Kidney (tissue), 14 donors: ENCODE measurements around the gene LOXL1. TPM values are rescaled to one million over a fixed set of nuclear protein-coding genes. Genes with fewer than 3 reads are reported as not detected.
A peak's percentile ranks its signal among the peaks of the same experiment; 100 is the strongest.

Source experiments
- DNase-seq, 5 donors: peaks; one replicate each; pipeline ENCODE4 v3.0.0-alpha.2; 2013 to 2020
- FAIRE-seq: peaks from 2 replicates; lab custom pipeline; 2012; peaks lifted over from hg19 to GRCh38; lab: Jason Lieb, UNC
- H3K27ac ChIP-seq, 2 donors: one replicate each; pipeline ENCODE4 v1.7.0; 2013; ENCODE audit warnings: low read depth in 2 of 2, low read length in 2 of 2, inconsistent platforms in 1 of 2
- H3K27me3 ChIP-seq: one replicate; pipeline ENCODE4 v1.7.1; 2013; ENCODE audit warnings: low read length, inconsistent platforms; ENCODE audit not compliant: control insufficient read depth, insufficient read depth
- H3K36me3 ChIP-seq, 3 donors: one replicate each; pipeline versions ENCODE4 v1.7.0 to v1.7.1; 2013; ENCODE audit warnings: low read length in 3 of 3, control low read depth in 1 of 3, inconsistent platforms in 1 of 3; ENCODE audit not compliant: insufficient read depth in 3 of 3, control insufficient read depth in 2 of 3
- H3K4me1 ChIP-seq, 3 donors: one replicate each; pipeline versions ENCODE4 v1.7.0 to v1.7.1; 2013; ENCODE audit warnings: low read length in 3 of 3, inconsistent platforms in 1 of 3, low read depth in 1 of 3; ENCODE audit not compliant: control insufficient read depth in 2 of 3, insufficient read depth in 2 of 3
- H3K4me3 ChIP-seq, 3 donors: one replicate each; pipeline versions ENCODE4 v1.7.0 to v1.8.1; 2013; ENCODE audit warnings: low read length in 3 of 3, control low read depth in 1 of 3, inconsistent platforms in 1 of 3
- H3K9ac ChIP-seq, 3 donors: one replicate each; pipeline versions ENCODE4 v1.7.0 to v1.7.1; 2013; ENCODE audit warnings: low read length in 3 of 3, control low read depth in 1 of 3, inconsistent platforms in 1 of 3
- H3K9me3 ChIP-seq, 3 donors: one replicate each; pipeline versions ENCODE4 v1.7.0 to v1.7.1; 2013; ENCODE audit warnings: low read length in 3 of 3, control low read depth in 1 of 3, inconsistent platforms in 1 of 3; ENCODE audit not compliant: control insufficient read depth in 2 of 3, insufficient read depth in 1 of 3
- CTCF ChIP-seq: IDR thresholded peaks from 3 replicates; pipeline ENCODE4 v1.5.1; 2012; ENCODE audit warnings: mild to moderate bottlenecking, moderate library complexity, borderline replicate concordance; ENCODE audit not compliant: insufficient read depth; ENCODE audit errors: extremely low read depth
- intact Hi-C: fragments of 100-400 bp; cut with DNase I; formaldehyde crosslinking; loops from one replicate; pipeline ENCODE4 v1.11.1; 2022
- polyA plus RNA-seq: library from polyadenylated mRNA; stranded (reverse); fragments of 350-450 nt; fragmentation: Illumina TruSeq; extraction: RNeasy Lipid Tissue Mini Kit (QIAGEN cat#74804); gene quantifications from one replicate; pipeline ENCODE4 v1.2.3, GENCODE V29; 2014; ENCODE audit warnings: low read depth, low replicate concordance; ENCODE audit not compliant: insufficient read depth
- total RNA-seq: library from RNA; stranded (reverse); fragmentation: NEBNext Ultra II Directional; extraction: Animal tissue kit (Norgen Biotek cat#: 25700); gene quantifications from one replicate; pipeline ENCODE4 v1.2.1, GENCODE V29; 2021
- donor health status: control.
- donor health status: control.
- donor health status: control.
- donor health status: control.
- donor health status: control.
- donor health status: DM: yes; HTN: yes; CAD: no.
- donor health status: Normal renal cell carcinoma (clear cell type).

LOXL1 gene
- total and polyA plus RNA-seq, 2 donors from 2014 or later: 33.2 to 35.1 TPM

- DNase-seq (peak in 1 of 5 donors; percentile 5), FAIRE-seq (no peak)
- intact Hi-C loops: no loop called here
- no peak for TF ChIP-seq CTCF
- Histone ChIP-seq H3K27ac (no peak overlapping the region), H3K36me3 (no peaks in the 10 kb centered on the region), H3K27me3 (no peaks in the 10 kb centered on the region), H3K4me3 (no peak overlapping the region), H3K4me1 (no peaks in the 10 kb centered on the region), H3K9me3 (peaks cover 0 to 9% (median 0%) of the 10 kb centered on the region in 3 donors), H3K9ac (no peak overlapping the region)
Measured at GRCh38 chr15:73888224-73889041, 37.8 kb upstream of the LOXL1 start.

- no peak for TF ChIP-seq CTCF
- Histone ChIP-seq H3K27me3 (no peaks in the 10 kb centered on the region), H3K36me3 (no peaks in the 10 kb centered on the region), H3K9ac (no peak overlapping the region), H3K9me3 (peaks cover 0 to 9% (median 0%) of the 10 kb centered on the region in 3 donors), H3K4me3 (no peak overlapping the region), H3K27ac (no peak overlapping the region), H3K4me1 (no peaks in the 10 kb centered on the region)
- no peak for FAIRE-seq
- intact Hi-C loops: no loop called here
- DNase-seq: no peak
Measured at GRCh38 chr15:73889053-73889761, 37.1 kb upstream of the LOXL1 start.

- H3K4me3 ChIP-seq: no peak overlapping the region
- no peak for TF ChIP-seq CTCF
- no peaks in the 10 kb centered on the region for H3K27me3 ChIP-seq
- H3K27ac ChIP-seq: no peak overlapping the region
- H3K9ac ChIP-seq: no peak overlapping the region
- no peaks in the 10 kb centered on the region for H3K36me3 ChIP-seq
- intact Hi-C loops: no loop called here
- no peaks in the 10 kb centered on the region for H3K4me1 ChIP-seq
- no peak for FAIRE-seq
- H3K9me3 ChIP-seq: peaks cover 0 to 9% (median 0%) of the 10 kb centered on the region in 3 donors
- no peak for DNase-seq
Measured at GRCh38 chr15:73889762-73890124, 36.5 kb upstream of the LOXL1 start.
